GM12874 (cell line): Measurements from ENCODE around the gene VSTM2B.

ENCODE experiments used
- CTCF ChIP-seq: IDR thresholded peaks from 2 replicates; pipeline ENCODE4 v1.5.1; 2011; ENCODE audit warnings: low read depth, mild to moderate bottlenecking, control low read depth, low read length, moderate library complexity; ENCODE audit not compliant: insufficient read depth

The VSTM2B gene

GRCh38 chr19:29482855-29483640 lies 42.7 kb upstream of the VSTM2B start:
- no peak for TF ChIP-seq CTCF

GRCh38 chr19:29483641-29483920 lies 42.2 kb upstream of the VSTM2B start:
- no peak for TF ChIP-seq CTCF

GRCh38 chr19:29483944-29484581 lies 41.7 kb upstream of the VSTM2B start:
- no peak for TF ChIP-seq CTCF

- TF ChIP-seq CTCF, result no peak
Measured at GRCh38 chr19:29484876-29485275, 40.9 kb upstream of the VSTM2B start.

GRCh38 chr19:29485293-29485692 lies 40.5 kb upstream of the VSTM2B start:
- TF ChIP-seq CTCF, result no peak

GRCh38 chr19:29487432-29487831 lies 38.4 kb upstream of the VSTM2B start:
- TF ChIP-seq CTCF, result no peak

- no peak for TF ChIP-seq CTCF
Measured at GRCh38 chr19:29488316-29488715, 37.5 kb upstream of the VSTM2B start.
